Fibroblast of pulmonary artery (primary cell): ENCODE results near the gene CEP104.

Experiments used
- DNase-seq: peaks from one replicate; pipeline ENCODE4 v3.0.0-alpha.2; 2010; ENCODE audit warnings: low read depth
- H3K4me3 ChIP-seq: replicated peaks from 2 replicates; pipeline ENCODE4 v1.5.1; 2011; ENCODE audit warnings: low read depth, mild to moderate bottlenecking, control low read depth, low read length, moderate library complexity
- CTCF ChIP-seq: IDR thresholded peaks from 2 replicates; pipeline ENCODE4 v1.5.1; 2011; ENCODE audit warnings: mild to moderate bottlenecking, control low read depth, low read length, inconsistent platforms; ENCODE audit errors: missing control alignments

Gene CEP104

GRCh38 chr1:3786468-3787348, 70.3 kb downstream of the CEP104 start:
- TF ChIP-seq CTCF: no peak
- DNase-seq: no peak
- H3K4me3 ChIP-seq: no peak overlapping the region

- TF ChIP-seq CTCF: peak; percentile 34
- peak; percentile 22 for DNase-seq
- H3K4me3 ChIP-seq: no peak overlapping the region
Measured at GRCh38 chr1:3785456-3786157, 71.4 kb downstream of the CEP104 start.

- H3K4me3 ChIP-seq: no peak overlapping the region
- TF ChIP-seq CTCF: no peak
- DNase-seq: no peak
Measured at GRCh38 chr1:3785045-3785444, 72.0 kb downstream of the CEP104 start.

- no peak overlapping the region for H3K4me3 ChIP-seq
- TF ChIP-seq CTCF: no peak
- no peak for DNase-seq
Measured at GRCh38 chr1:3783651-3784474, 73.1 kb downstream of the CEP104 start.

- no peak for TF ChIP-seq CTCF
- no peak for DNase-seq
- no peak overlapping the region for H3K4me3 ChIP-seq
Measured at GRCh38 chr1:3780901-3781300, 76.1 kb downstream of the CEP104 start.

- TF ChIP-seq CTCF: no peak
- no peak overlapping the region for H3K4me3 ChIP-seq
- DNase-seq: no peak
Measured at GRCh38 chr1:3779912-3780416, 77.0 kb downstream of the CEP104 start.
